Thyroid gland (tissue), 4 donors: ENCODE data around the gene PURB. TPM values are rescaled to one million over a fixed set of nuclear protein-coding genes. Genes with fewer than 3 reads are reported as not detected.
"Not testable (repeated sequence)": the region's sequence is repeated elsewhere in the genome, so short reads cannot be mapped to it uniquely, and the experiment has no call there.

Experiments
- DNase-seq, 2 donors: peaks; one replicate each; pipeline ENCODE4 v3.0.0-alpha.2; 2019
- H3K27ac ChIP-seq, 3 donors: fragments of 200-600 bp; sonication (generic); 1 replicate in 2 of 3; 2 replicates in 1 of 3; pipeline ENCODE4 v1.5.1; 2016 to 2019; ENCODE audit warnings: mild to moderate bottlenecking in 1 of 3, moderate library complexity in 1 of 3
- H3K27me3 ChIP-seq: fragments of 200-600 bp; sonication (generic); one replicate; pipeline ENCODE4 v1.5.1; 2019
- H3K36me3 ChIP-seq, 2 donors: fragments of 200-600 bp; sonication (generic); one replicate each; pipeline ENCODE4 v1.5.1; 2016 to 2019
- H3K4me1 ChIP-seq, 2 donors: fragments of 200-600 bp; sonication (generic); one replicate each; pipeline ENCODE4 v1.5.1; 2017 to 2019
- H3K4me3 ChIP-seq, 3 donors: fragments of 200-600 bp; sonication (generic); replicated peaks in 1 of 3; 1 replicate in 2 of 3; 2 replicates in 1 of 3; pipeline ENCODE4 v1.5.1; 2016; ENCODE audit warnings: mild to moderate bottlenecking in 1 of 3
- H3K9me3 ChIP-seq: fragments of 200-600 bp; sonication (generic); one replicate; pipeline ENCODE4 v1.5.1; 2017
- POLR2A ChIP-seq, 2 donors: fragments of 450-650 bp; IDR thresholded peaks; one replicate each; pipeline ENCODE4 v1.6.1; 2017; ENCODE audit warnings: antibody characterized with exemption in 2 of 2, mild to moderate bottlenecking in 2 of 2, moderate library complexity in 1 of 2
- WGBS, 2 donors: methylation state at CpG; one replicate each; pipeline ENCODE4 v1.1.5; 2017; 5-methylcytosine and 5-hydroxymethylcytosine counted together
- intact Hi-C: fragments of 100-400 bp; cut with DNase I; formaldehyde crosslinking; loops from one replicate; pipeline ENCODE4 v1.15.1; 2023
- total RNA-seq, 4 donors: library from RNA; depleted of rRNA; stranded (reverse); fragments of >200 nt; gene quantifications; one replicate each; pipeline ENCODE4 v1.2.3, GENCODE V29; 2016
- TF ChIP-seq, protein P1 (sequence below), 6 experiments: fragments of 200-600 bp in 3 of 6; fragments of 450-650 bp in 3 of 6; sonication (generic) in 3 of 6; IDR thresholded peaks; one replicate each; pipeline ENCODE4 v1.5.1; 2016 to 2019; ENCODE audit warnings: antibody characterized with exemption in 6 of 6, mild to moderate bottlenecking in 2 of 6, inconsistent platforms in 1 of 6, moderate library complexity in 1 of 6

PURB gene
- total RNA-seq, result 10 to 100 TPM; 25.6 to 47.4 (median 31.5) TPM

DNA sequence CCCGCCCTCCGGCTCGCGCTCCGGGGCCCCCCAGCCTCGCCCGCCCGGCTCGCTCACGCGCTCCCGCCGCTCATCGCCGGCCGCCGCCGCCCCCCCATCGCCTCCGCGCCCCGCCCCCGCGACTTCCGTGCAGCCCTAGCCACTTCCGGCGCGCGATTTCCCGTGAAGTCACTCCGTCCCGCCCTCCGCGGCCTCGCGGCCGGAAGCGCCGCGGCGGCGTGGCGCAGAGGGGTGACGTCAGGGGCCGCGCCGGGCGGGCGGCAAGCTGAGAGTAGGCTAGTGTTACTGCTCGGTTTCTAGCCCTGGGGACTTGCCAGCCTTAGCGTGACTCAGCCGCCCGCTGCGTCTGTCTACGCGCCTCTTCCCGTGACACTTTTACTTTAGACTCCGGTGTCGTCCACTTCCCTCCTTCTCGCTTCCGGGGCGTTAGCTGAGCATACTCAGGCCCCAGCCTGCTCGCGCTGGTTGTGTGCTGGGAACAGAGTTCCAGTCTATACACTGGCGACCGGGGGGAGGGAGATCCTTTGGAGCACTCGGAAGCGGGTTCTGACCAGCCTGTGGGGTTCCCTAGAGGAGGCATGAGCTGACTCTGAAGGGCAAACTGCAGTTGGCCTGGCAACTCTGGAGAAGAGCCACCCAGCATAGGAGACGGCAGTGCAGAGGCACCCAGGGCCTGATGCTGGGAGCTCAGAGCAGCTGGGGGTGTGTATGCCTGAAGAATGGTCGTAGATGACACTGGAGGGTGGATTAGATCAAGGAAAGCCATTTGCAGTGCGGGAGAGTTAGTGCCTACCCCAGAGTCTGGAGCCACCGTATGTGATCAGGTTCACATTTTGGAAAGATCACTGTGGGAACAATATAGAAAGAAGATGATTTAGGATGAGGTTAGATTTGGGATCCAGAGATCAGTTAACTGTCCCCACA, at the start of gene PURB:
TSS of gene PURB (minus strand) at position 137 of the 924 bp plus-strand sequence. CDS start 182 bp downstream, outside the sequence.
- H3K36me3 ChIP-seq, result no peaks in the 10 kb centered on the region
- H3K27ac ChIP-seq, result peak within 1 kb of the TSS; percentile 92 to 97 (median 94)
- no peaks in the 10 kb centered on the region for H3K9me3 ChIP-seq
- H3K4me3 ChIP-seq, result peak within 1 kb of the TSS; percentile 65 to 93 (median 71)
- DNase-seq, result peak; percentile 94
- intact Hi-C loops, result loop anchor here (10.0 kb wide), 1 partner anchor 109 kb away; no protein-coding TSS in a partner anchor
- no peaks in the 10 kb centered on the region for H3K27me3 ChIP-seq
- H3K4me1 ChIP-seq, result peaks cover 38 to 39% of the 10 kb centered on the region in 2 donors
- TF ChIP-seq, protein P1, sequence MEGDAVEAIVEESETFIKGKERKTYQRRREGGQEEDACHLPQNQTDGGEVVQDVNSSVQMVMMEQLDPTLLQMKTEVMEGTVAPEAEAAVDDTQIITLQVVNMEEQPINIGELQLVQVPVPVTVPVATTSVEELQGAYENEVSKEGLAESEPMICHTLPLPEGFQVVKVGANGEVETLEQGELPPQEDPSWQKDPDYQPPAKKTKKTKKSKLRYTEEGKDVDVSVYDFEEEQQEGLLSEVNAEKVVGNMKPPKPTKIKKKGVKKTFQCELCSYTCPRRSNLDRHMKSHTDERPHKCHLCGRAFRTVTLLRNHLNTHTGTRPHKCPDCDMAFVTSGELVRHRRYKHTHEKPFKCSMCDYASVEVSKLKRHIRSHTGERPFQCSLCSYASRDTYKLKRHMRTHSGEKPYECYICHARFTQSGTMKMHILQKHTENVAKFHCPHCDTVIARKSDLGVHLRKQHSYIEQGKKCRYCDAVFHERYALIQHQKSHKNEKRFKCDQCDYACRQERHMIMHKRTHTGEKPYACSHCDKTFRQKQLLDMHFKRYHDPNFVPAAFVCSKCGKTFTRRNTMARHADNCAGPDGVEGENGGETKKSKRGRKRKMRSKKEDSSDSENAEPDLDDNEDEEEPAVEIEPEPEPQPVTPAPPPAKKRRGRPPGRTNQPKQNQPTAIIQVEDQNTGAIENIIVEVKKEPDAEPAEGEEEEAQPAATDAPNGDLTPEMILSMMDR (IDR thresholded peaks at IDR 0.05), result no peak
- TF ChIP-seq POLR2A (IDR thresholded peaks at IDR 0.05), result peak; percentile 74 to 96
- 3 to 7% methylated on average over 9 to 16 of the region's 72 CpGs for WGBS, 2 donors

DNA sequence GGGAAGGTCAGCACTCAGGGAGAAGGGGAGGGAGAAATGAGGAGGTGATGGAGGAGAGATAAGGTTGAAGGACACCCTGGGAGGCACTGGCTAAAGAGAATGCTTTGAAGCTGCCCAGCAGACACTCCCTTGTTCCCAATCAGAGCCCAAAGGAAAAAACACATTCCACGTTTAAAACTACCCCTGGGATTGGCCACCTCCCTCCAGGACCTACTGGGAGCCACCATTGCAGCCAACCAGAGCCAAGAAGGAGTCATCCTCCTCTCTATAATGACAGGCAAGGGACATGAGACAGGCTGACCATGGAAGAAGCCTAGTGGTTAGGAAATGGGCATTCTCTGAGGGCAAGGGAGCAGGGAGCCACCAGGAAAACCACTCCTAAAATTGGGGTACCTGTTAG, 49.7 kb upstream of the PURB start:
- no peaks in the 10 kb centered on the region for H3K27me3 ChIP-seq
- WGBS, 2 donors, result 29 to 50% methylated on average over 1 of the region's 1 CpG

DNA sequence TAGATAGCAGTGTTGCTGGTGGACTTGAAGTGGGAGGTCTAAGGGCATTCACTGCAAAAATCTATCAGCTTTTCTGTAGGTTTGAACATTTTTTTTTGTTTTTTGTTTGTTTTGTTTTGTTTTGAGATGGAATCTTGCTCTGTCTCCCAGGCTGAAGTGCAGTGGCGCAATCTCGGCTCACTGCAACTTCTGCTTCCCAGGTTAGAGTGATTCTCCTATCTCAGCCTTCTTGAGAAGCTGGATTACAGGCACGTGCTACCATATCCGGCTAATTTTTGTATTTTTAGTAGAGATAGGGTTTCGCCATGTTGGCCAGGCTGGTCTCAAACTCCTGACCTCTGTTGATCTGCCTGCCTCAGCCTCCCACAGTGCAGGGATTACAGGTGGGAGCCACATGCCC, 49.2 kb upstream of the PURB start:
- DNase-seq, H3K36me3 ChIP-seq, H3K4me3 ChIP-seq, H3K9me3 ChIP-seq, H3K27ac ChIP-seq, intact Hi-C loops, H3K27me3 ChIP-seq: not testable (repeated sequence)
- 81 to 83% methylated on average over 5 of the region's 5 CpGs for WGBS, 2 donors
- H3K4me1 ChIP-seq, result peaks cover 8 to 11% of the 10 kb centered on the region in 2 donors

More for the DNA sequence above, 49.7 kb upstream of the PURB start:
- no peaks in the 10 kb centered on the region for H3K36me3 ChIP-seq
- no peak overlapping the region for H3K27ac ChIP-seq
- H3K4me3 ChIP-seq, result no peak overlapping the region
- no peaks in the 10 kb centered on the region for H3K9me3 ChIP-seq
- no peak for TF ChIP-seq POLR2A (IDR thresholded peaks at IDR 0.05)
- TF ChIP-seq, protein P1 (IDR thresholded peaks at IDR 0.05), result no peak
- peaks cover 8 to 11% of the 10 kb centered on the region in 2 donors for H3K4me1 ChIP-seq
- intact Hi-C loops, result no loop called here
- no peak for DNase-seq

DNA sequence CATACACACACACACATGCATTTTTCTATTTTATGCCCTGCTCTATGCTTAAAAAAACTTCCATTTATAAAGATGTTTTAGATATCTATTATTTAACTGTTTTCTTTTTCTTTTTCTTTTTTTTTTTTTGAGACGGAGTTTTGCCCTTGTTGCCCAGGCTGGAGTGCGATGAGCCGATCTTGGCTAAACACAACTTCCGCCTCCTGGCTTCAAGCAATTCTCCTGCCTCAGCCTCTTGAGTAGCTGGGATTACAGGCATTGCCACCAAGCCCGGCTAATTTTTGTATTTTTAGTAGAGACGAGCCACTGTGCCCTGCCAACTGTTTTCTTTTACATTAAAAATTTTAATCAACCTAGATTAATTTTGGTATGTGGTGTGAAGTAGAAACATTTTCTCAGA, 45.6 kb upstream of the PURB start:
- intact Hi-C loops, result no loop called here
- peak; percentile 52 to 58 for DNase-seq
- no peaks in the 10 kb centered on the region for H3K27me3 ChIP-seq
- no peaks in the 10 kb centered on the region for H3K9me3 ChIP-seq
- no peak overlapping the region for H3K27ac ChIP-seq
- peaks cover 8 to 11% of the 10 kb centered on the region in 2 donors for H3K4me1 ChIP-seq
- WGBS, 2 donors, result 34% methylated on average over 6 of the region's 6 CpGs
- TF ChIP-seq, protein P1 (IDR thresholded peaks at IDR 0.05), result no peak
- no peak for TF ChIP-seq POLR2A (IDR thresholded peaks at IDR 0.05)
- no peaks in the 10 kb centered on the region for H3K36me3 ChIP-seq
- H3K4me3 ChIP-seq, result no peak overlapping the region

DNA sequence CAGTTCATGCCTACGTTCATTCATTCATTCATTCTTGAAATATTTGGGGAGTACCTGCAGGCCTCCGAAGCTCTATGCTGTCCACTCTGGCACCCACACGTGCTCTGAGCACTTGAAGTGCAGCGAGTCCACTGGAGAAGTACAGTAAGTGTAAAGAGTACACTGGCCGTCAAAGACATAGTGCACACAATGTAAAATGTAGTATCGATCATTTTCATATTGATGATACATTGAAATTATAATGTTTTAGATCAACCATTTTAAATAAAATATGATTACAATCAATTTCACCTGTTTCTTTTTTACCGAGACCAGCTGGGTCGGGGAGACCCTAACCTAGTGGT, 37.0 kb upstream of the PURB start:
- Histone ChIP-seq H3K9me3 (no peaks in the 10 kb centered on the region), H3K4me3 (no peak overlapping the region), H3K27me3 (no peaks in the 10 kb centered on the region), H3K27ac (no peak overlapping the region), H3K4me1 (peaks cover 0 to 12% of the 10 kb centered on the region in 2 donors), H3K36me3 (no peaks in the 10 kb centered on the region)
- TF ChIP-seq, protein P1 (IDR thresholded peaks at IDR 0.05), result no peak
- TF ChIP-seq POLR2A (IDR thresholded peaks at IDR 0.05), result no peak
- intact Hi-C loops, result loop anchor here (5.0 to 10.0 kb wide), 3 partner anchors 65 to 335 kb away; no protein-coding TSS in a partner anchor
- WGBS, 2 donors, result 65 to 66% methylated on average over 8 of the region's 8 CpGs
- no peak for DNase-seq
